Caco-2 (cell line): ENCODE data around the gene PATL2. TPM values are rescaled to one million over a fixed set of nuclear protein-coding genes. Genes with fewer than 3 reads are reported as not detected.

Source experiments
- BruUV-seq: library from RNA; stranded (reverse); fragments of 400-500 nt; replicated peaks from 2 replicates; lab custom pipeline; 2021; lab: Mats Ljungman, UMichigan
- CTCF ChIA-PET: fragments of 300-600 bp; sonication (Branson Sonifier 250); formaldehyde crosslinking; loops from one replicate; lab custom pipeline; 2022; ENCODE audit warnings: antibody characterized with exemption; lab: Charles Lee
- POLR2A ChIA-PET: fragments of 300-600 bp; sonication (Branson Sonifier 250); formaldehyde crosslinking; loops from one replicate; lab custom pipeline; 2022; ENCODE audit warnings: antibody characterized with exemption; lab: Charles Lee
- DNase-seq, 2 experiments: peaks; one replicate each; pipeline versions ENCODE4 v3.0.0 to v3.0.0-alpha.2; 2020 to 2022
- H3K27me3 ChIP-seq: replicated peaks from 2 replicates; pipeline ENCODE4 v1.6.0; 2011; ENCODE audit warnings: low read length; ENCODE audit not compliant: control insufficient read depth, insufficient read depth
- H3K36me3 ChIP-seq: 2 replicates; pipeline ENCODE4 v1.5.1; 2011; ENCODE audit warnings: low read length; ENCODE audit not compliant: control insufficient read depth, insufficient read depth
- H3K4me1 ChIP-seq: fragments of 250-450 bp; sonication (Bioruptor Pico); 2 replicates; pipeline ENCODE4 v1.5.1; 2020; ENCODE audit warnings: mild to moderate bottlenecking
- H3K4me3 ChIP-seq: 2 replicates; pipeline ENCODE4 v1.5.1; 2011; ENCODE audit warnings: low read depth, mild to moderate bottlenecking, control low read depth, low read length
- H3K9me3 ChIP-seq: fragments of 250-450 bp; sonication (Bioruptor Pico); 2 replicates; pipeline ENCODE4 v1.5.1; 2020; ENCODE audit warnings: mild to moderate bottlenecking, moderate library complexity
- H3K27ac Mint-ChIP-seq: one replicate; pipeline ENCODE4 v1.8.0; 2022; ENCODE audit warnings: mixed read lengths; ENCODE audit not compliant: unreplicated experiment
- H3K27me3 Mint-ChIP-seq: one replicate; pipeline ENCODE4 v1.8.0; 2022; ENCODE audit warnings: mixed read lengths; ENCODE audit not compliant: insufficient read depth, unreplicated experiment
- H3K36me3 Mint-ChIP-seq: one replicate; pipeline ENCODE4 v1.8.0; 2022; ENCODE audit warnings: mild to moderate bottlenecking, mixed read lengths; ENCODE audit not compliant: insufficient read depth, unreplicated experiment
- H3K4me1 Mint-ChIP-seq: one replicate; pipeline ENCODE4 v1.8.0; 2022; ENCODE audit warnings: low read depth, mixed read lengths; ENCODE audit not compliant: unreplicated experiment
- H3K4me3 Mint-ChIP-seq: one replicate; pipeline ENCODE4 v1.8.0; 2022; ENCODE audit warnings: mild to moderate bottlenecking, moderate library complexity, mixed read lengths; ENCODE audit not compliant: unreplicated experiment
- H3K9me3 Mint-ChIP-seq: one replicate; pipeline ENCODE4 v1.8.0; 2022; ENCODE audit warnings: mixed read lengths; ENCODE audit not compliant: unreplicated experiment
- CTCF ChIP-seq, 2 experiments: fragments of 200-600 bp in 1 of 2; IDR thresholded peaks; 1 replicate in 1 of 2; 2 replicates in 1 of 2; pipeline versions ENCODE4 v1.5.1 to v1.8.0; 2011 to 2022; ENCODE audit warnings: antibody characterized with exemption in 1 of 2, control low read depth in 1 of 2, inconsistent platforms in 1 of 2, low read depth in 1 of 2, low read length in 1 of 2, mild to moderate bottlenecking in 1 of 2, moderate library complexity in 1 of 2; ENCODE audit not compliant: insufficient read depth in 1 of 2, severe bottlenecking in 1 of 2, unreplicated experiment in 1 of 2
- intact Hi-C: fragments of 100-400 bp; cut with micrococcal nuclease; formaldehyde crosslinking; loops from one replicate; pipeline ENCODE4 v1.10.0; 2022; ENCODE audit not compliant: unreplicated experiment
- total RNA-seq: library from RNA; stranded (reverse); gene quantifications from 2 replicates; pipeline ENCODE4 v1.2.3, GENCODE V29; 2022

PATL2 gene
- total RNA-seq, 1 experiment from 2014 or later = 0.32 TPM

- no peak overlapping the region for H3K27ac Mint-ChIP-seq
- peaks cover 19% of the 10 kb centered on the region for H3K9me3 Mint-ChIP-seq
- Histone ChIP-seq H3K36me3 (no peaks in the 10 kb centered on the region), H3K4me1 (peaks cover 13% of the 10 kb centered on the region), H3K9me3 (no peaks in the 10 kb centered on the region), H3K27me3 (no peaks in the 10 kb centered on the region), H3K4me3 (no peak overlapping the region)
- H3K4me3 Mint-ChIP-seq = no peak overlapping the region
- no peak for TF ChIP-seq CTCF (IDR thresholded peaks at IDR 0.05; ENCODE audit: insufficient read depth in 1 of 2, low read depth in 1 of 2, low read length in 1 of 2, severe bottlenecking in 1 of 2, unreplicated experiment in 1 of 2)
- peaks cover 9% of the 10 kb centered on the region for H3K27me3 Mint-ChIP-seq
- intact Hi-C loops = no loop called here
- no TSS peak for BruUV-seq
- ChIA-PET POLR2A (interaction anchor here (1.2 kb wide), 1 partner anchor 19 kb away, joined by 3 read pairs; the partner anchor contains the start of gene SPG11), CTCF (interaction anchor here (0.9 kb wide), 1 partner anchor 19 kb away, joined by 3 read pairs; no protein-coding TSS in a partner anchor)
- peaks cover 6% of the 10 kb centered on the region for H3K36me3 Mint-ChIP-seq
- no peak for DNase-seq
- H3K4me1 Mint-ChIP-seq = peaks cover 16% of the 10 kb centered on the region
Observed at GRCh38 chr15:44682211-44682610, 28.9 kb downstream of the PATL2 start.

GRCh38 chr15:44676676-44677075 is 34.4 kb downstream of the PATL2 start:
- CTCF ChIA-PET = no interaction called here
- Mint-ChIP-seq H3K4me1 (no peaks in the 10 kb centered on the region), H3K4me3 (no peak overlapping the region), H3K9me3 (no peaks in the 10 kb centered on the region), H3K27ac (no peak overlapping the region), H3K36me3 (no peaks in the 10 kb centered on the region), H3K27me3 (peaks cover 5% of the 10 kb centered on the region)
- H3K36me3 ChIP-seq = no peaks in the 10 kb centered on the region
- TF ChIP-seq CTCF (IDR thresholded peaks at IDR 0.05; ENCODE audit: insufficient read depth in 1 of 2, low read depth in 1 of 2, low read length in 1 of 2, severe bottlenecking in 1 of 2, unreplicated experiment in 1 of 2) = no peak
- H3K4me3 ChIP-seq = no peak overlapping the region
- intact Hi-C loops = no loop called here
- H3K9me3 ChIP-seq = no peaks in the 10 kb centered on the region
- no peaks in the 10 kb centered on the region for H3K27me3 ChIP-seq
- no peaks in the 10 kb centered on the region for H3K4me1 ChIP-seq
- BruUV-seq = no TSS peak
- DNase-seq = no peak
- POLR2A ChIA-PET = no interaction called here

GRCh38 chr15:44675911-44676310 is 35.2 kb downstream of the PATL2 start:
- CTCF ChIA-PET = no interaction called here
- Mint-ChIP-seq H3K36me3 (no peaks in the 10 kb centered on the region), H3K4me3 (no peak overlapping the region), H3K9me3 (no peaks in the 10 kb centered on the region), H3K27me3 (peaks cover 5% of the 10 kb centered on the region), H3K27ac (no peak overlapping the region), H3K4me1 (peaks cover 2% of the 10 kb centered on the region)
- intact Hi-C loops = no loop called here
- Histone ChIP-seq H3K36me3 (no peaks in the 10 kb centered on the region), H3K27me3 (no peaks in the 10 kb centered on the region), H3K4me1 (peaks cover 3% of the 10 kb centered on the region), H3K9me3 (no peaks in the 10 kb centered on the region), H3K4me3 (no peak overlapping the region)
- no TSS peak for BruUV-seq
- DNase-seq = no peak
- no peak for TF ChIP-seq CTCF (IDR thresholded peaks at IDR 0.05; ENCODE audit: insufficient read depth in 1 of 2, low read depth in 1 of 2, low read length in 1 of 2, severe bottlenecking in 1 of 2, unreplicated experiment in 1 of 2)
- POLR2A ChIA-PET = no interaction called here
